GM13976 (cell line): ENCODE results near the gene SLC18A3.
A peak's percentile ranks its signal among the peaks of the same experiment; 100 is the strongest.

Experiments used
- DNase-seq: peaks from one replicate; pipeline ENCODE4 v3.0.0; 2012; ENCODE audit warnings: low spot score
- in situ Hi-C: fragments of 300-500 bp; cut with MboI; formaldehyde crosslinking; loops from one replicate; pipeline ENCODE4 v1.12.0; 2022; ENCODE audit warnings: low sequenced_read_pairs, mixed read lengths, inconsistent platforms; ENCODE audit not compliant: unreplicated experiment
- TF ChIP-seq, protein P1 (sequence below): IDR thresholded peaks from 2 replicates; pipeline ENCODE4 v1.5.1; 2012; ENCODE audit warnings: borderline replicate concordance, mild to moderate bottlenecking; ENCODE audit not compliant: insufficient read depth; ENCODE audit errors: extremely low read depth, missing control alignments, control extremely low read depth

SLC18A3 gene

DNA sequence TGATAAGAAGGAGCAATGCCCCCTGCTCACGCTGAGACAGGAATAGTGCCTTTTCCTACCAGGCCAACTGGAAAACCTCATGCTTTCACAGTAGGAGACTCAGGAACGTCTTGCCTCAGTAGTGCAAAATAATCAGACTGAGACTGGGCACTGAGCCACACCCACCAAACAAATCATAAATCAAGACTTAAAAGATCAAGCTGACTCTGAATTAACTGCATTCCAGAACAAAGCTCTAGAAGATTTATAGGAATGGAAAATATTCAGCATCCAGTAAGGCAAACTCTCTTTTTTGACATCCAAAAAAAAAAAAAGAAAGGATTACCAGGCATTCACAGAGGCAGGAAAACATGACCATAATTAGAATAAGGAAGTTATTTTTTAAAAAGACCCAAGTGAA, 30.5 kb upstream of the SLC18A3 start:
- TF ChIP-seq, protein P1, sequence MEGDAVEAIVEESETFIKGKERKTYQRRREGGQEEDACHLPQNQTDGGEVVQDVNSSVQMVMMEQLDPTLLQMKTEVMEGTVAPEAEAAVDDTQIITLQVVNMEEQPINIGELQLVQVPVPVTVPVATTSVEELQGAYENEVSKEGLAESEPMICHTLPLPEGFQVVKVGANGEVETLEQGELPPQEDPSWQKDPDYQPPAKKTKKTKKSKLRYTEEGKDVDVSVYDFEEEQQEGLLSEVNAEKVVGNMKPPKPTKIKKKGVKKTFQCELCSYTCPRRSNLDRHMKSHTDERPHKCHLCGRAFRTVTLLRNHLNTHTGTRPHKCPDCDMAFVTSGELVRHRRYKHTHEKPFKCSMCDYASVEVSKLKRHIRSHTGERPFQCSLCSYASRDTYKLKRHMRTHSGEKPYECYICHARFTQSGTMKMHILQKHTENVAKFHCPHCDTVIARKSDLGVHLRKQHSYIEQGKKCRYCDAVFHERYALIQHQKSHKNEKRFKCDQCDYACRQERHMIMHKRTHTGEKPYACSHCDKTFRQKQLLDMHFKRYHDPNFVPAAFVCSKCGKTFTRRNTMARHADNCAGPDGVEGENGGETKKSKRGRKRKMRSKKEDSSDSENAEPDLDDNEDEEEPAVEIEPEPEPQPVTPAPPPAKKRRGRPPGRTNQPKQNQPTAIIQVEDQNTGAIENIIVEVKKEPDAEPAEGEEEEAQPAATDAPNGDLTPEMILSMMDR = no peak
- in situ Hi-C loops = loop anchor here (25.0 kb wide), 1 partner anchor 658 kb away; no protein-coding TSS in a partner anchor
- no peak for DNase-seq

GRCh38 chr10:49585387-49585786, 24.7 kb upstream of the SLC18A3 start:
- TF ChIP-seq, protein P1 = no peak
- no peak for DNase-seq
- in situ Hi-C loops = loop anchor here (25.0 kb wide), 1 partner anchor 652 kb away; no protein-coding TSS in a partner anchor

GRCh38 chr10:49587981-49588380, 22.1 kb upstream of the SLC18A3 start:
- no peak for DNase-seq
- in situ Hi-C loops = loop anchor here (25.0 kb wide), 1 partner anchor 649 kb away; no protein-coding TSS in a partner anchor
- TF ChIP-seq, protein P1 = no peak

DNA sequence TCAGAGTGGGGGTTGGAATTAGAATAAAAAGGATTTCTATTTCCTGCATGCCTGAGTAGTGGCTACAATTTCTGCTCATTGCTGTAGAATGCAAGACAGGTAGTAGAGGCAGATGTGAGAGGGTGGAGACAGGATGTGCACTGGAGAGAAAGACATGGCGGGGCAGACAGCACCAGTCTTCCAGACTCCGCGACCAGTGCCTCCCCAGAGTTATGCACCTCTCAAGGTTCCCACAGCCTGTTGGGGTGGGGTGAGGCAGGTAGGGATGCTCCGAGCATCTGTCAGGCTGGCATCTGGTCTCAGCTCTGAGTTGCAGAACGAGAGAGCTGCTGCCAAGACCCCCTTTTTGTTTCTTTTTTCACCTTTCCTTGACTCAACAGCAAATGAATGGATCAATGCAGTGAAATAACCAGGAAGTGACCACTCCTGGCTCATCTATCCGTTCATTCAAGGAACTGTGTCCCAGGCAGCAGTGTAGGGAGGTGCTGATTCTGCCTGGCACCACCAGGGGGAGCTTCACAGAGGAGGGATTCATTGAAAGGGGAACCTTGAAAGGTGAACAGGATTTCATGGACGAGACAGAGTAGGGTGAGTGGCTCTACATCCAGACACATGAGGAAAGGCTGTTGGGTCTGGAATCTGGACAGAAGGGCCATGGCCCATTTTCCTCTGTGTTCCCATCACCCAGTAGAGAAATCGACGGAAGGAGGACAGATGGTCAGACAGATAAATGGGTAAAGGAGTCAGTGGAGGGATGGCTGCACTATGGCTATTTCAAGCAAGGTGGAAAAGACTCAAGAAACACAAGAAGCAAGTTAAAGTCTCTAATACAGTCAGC, 17.2 kb upstream of the SLC18A3 start:
- peak; percentile 82 for DNase-seq
- in situ Hi-C loops = loop anchor here (25.0 kb wide), 1 partner anchor 644 kb away; no protein-coding TSS in a partner anchor
- TF ChIP-seq, protein P1 = peak; percentile 87

- TF ChIP-seq, protein P1 = no peak
- in situ Hi-C loops = loop anchor here (25.0 kb wide), 1 partner anchor 644 kb away; no protein-coding TSS in a partner anchor
- no peak for DNase-seq
Measured at GRCh38 chr10:49593564-49593875, 16.6 kb upstream of the SLC18A3 start.

GRCh38 chr10:49593998-49594397, 16.1 kb upstream of the SLC18A3 start:
- in situ Hi-C loops = loop anchor here (25.0 kb wide), 1 partner anchor 643 kb away; no protein-coding TSS in a partner anchor
- DNase-seq = no peak
- TF ChIP-seq, protein P1 = no peak
